Uterus (tissue), 2 donors: ENCODE measurements around the gene CARD8.

Experiments used
- CTCF ChIP-seq, 4 experiments: fragments of 200-600 bp in 2 of 4; fragments of 450-650 bp in 2 of 4; sonication (generic) in 2 of 4; IDR thresholded peaks; one replicate each; pipeline ENCODE4 v1.5.1; 2016 to 2019; ENCODE audit warnings: antibody characterized with exemption in 4 of 4, mild to moderate bottlenecking in 2 of 4, moderate library complexity in 1 of 4
- POLR2A ChIP-seq, 2 donors: fragments of 450-650 bp; IDR thresholded peaks; one replicate each; pipeline ENCODE4 v1.6.1; 2016; ENCODE audit warnings: antibody characterized with exemption in 2 of 2, mild to moderate bottlenecking in 1 of 2, moderate library complexity in 1 of 2

GRCh38 chr19:48249502-48250014, 6.2 kb downstream of the CARD8 start:
- no peak for TF ChIP-seq CTCF (IDR thresholded peaks at IDR 0.05)
- TF ChIP-seq POLR2A (IDR thresholded peaks at IDR 0.05), result no peak
